Breast epithelium (tissue), 3 donors: Measurements from ENCODE around the gene RNASE13.

ENCODE experiments used
- CTCF ChIP-seq, 3 donors: fragments of 450-650 bp; IDR thresholded peaks; one replicate each; pipeline ENCODE4 v1.5.1; 2016 to 2017; ENCODE audit warnings: antibody characterized with exemption in 3 of 3, mild to moderate bottlenecking in 3 of 3, moderate library complexity in 3 of 3
- POLR2A ChIP-seq: fragments of 450-650 bp; IDR thresholded peaks from one replicate; pipeline ENCODE4 v1.6.1; 2016; ENCODE audit warnings: antibody characterized with exemption, mild to moderate bottlenecking, moderate library complexity

- TF ChIP-seq CTCF (IDR thresholded peaks at IDR 0.05) (no peak), POLR2A (no peak)
Observed at GRCh38 chr14:21048638-21049037, 14.0 kb upstream of the RNASE13 start.
